Measurements from ENCODE around the gene MAL.

GRCh38 chr2:95009412-95009811 is 16.1 kb upstream of the MAL start:
- TF ChIP-seq CTCF (IDR thresholded peaks at IDR 0.05; ENCODE audit: insufficient read depth, low read length) (no peak), REST (IDR thresholded peaks at IDR 0.05; ENCODE audit: insufficient replicate concordance, low read depth) (no peak), POLR2AphosphoS5 (IDR thresholded peaks at IDR 0.05; ENCODE audit: low read depth) (no peak), GABPA (IDR thresholded peaks at IDR 0.05; ENCODE audit: low read depth) (no peak)

All from HL-60 (cell line).